GM12878 (cell line): ENCODE data around the gene PLXNA2. TPM values are rescaled to one million over a fixed set of nuclear protein-coding genes. Genes with fewer than 3 reads are reported as not detected.

ENCODE experiments used
- ATAC-seq: fragments of 200-7000 bp; cut with Tn5 transposase; 3 replicates; pipeline ENCODE4 v1.9.1; 2020; ENCODE audit warnings: mild to moderate bottlenecking, moderate library complexity
- BruUV-seq: library from RNA; stranded (reverse); fragments of 400-500 nt; replicated peaks from 2 replicates; lab custom pipeline; 2021; lab: Mats Ljungman, UMichigan
- CTCF ChIA-PET: fragments of 300-600 bp; sonication (Branson Sonifier 250); formaldehyde crosslinking; extraction: SDS; loops from one replicate; lab custom pipeline; 2021; ENCODE audit warnings: inconsistent platforms; lab: Yijun Ruan, JAX
- POLR2A ChIA-PET: fragments of 350-600 bp; formaldehyde crosslinking; extraction: SDS; loops from one replicate; lab custom pipeline; 2021; ENCODE audit warnings: inconsistent platforms; lab: Charles Lee
- RAD21 ChIA-PET: fragments of 300-600 bp; sonication (Branson Sonifier 250); formaldehyde crosslinking; loops from one replicate; lab custom pipeline; 2023; ENCODE audit warnings: antibody characterized with exemption; ENCODE audit not compliant: unreplicated experiment; lab: Charles Lee
- SMC1A ChIA-PET: fragments of 300-600 bp; sonication (Branson Sonifier 250); formaldehyde crosslinking; loops from one replicate; lab custom pipeline; 2023; ENCODE audit not compliant: unreplicated experiment, uncharacterized antibody; lab: Charles Lee
- DNase-seq: peaks from one replicate; pipeline ENCODE4 v3.0.0-alpha.2; 2011; ENCODE audit warnings: low read depth, low spot score
- FAIRE-seq: peaks from 3 replicates; lab custom pipeline; 2011; peaks lifted over from hg19 to GRCh38; lab: Jason Lieb, UNC
- H2AFZ ChIP-seq: 2 replicates; pipeline ENCODE4 v1.6.0; 2011; ENCODE audit warnings: low read depth, low read length, control low read depth; ENCODE audit not compliant: control insufficient read depth
- H3K27ac ChIP-seq: 2 replicates; pipeline ENCODE4 v1.5.1; 2011; ENCODE audit warnings: control low read depth; ENCODE audit not compliant: control insufficient read depth, insufficient read depth
- H3K27me3 ChIP-seq, 2 experiments: replicated peaks in 1 of 2; 2 replicates each; pipeline versions ENCODE4 v1.6.0 to v1.6.1; 2011; ENCODE audit warnings: low read length in 1 of 2; ENCODE audit not compliant: control insufficient read depth in 2 of 2, insufficient read depth in 2 of 2
- H3K36me3 ChIP-seq, 2 experiments: 2 replicates each; pipeline ENCODE4 v1.5.1; 2011; ENCODE audit warnings: low read length in 1 of 2; ENCODE audit not compliant: control insufficient read depth in 2 of 2, insufficient read depth in 2 of 2
- H3K4me1 ChIP-seq: 2 replicates; pipeline ENCODE4 v1.6.1; 2011; ENCODE audit warnings: mild to moderate bottlenecking, low read length, moderate library complexity, mixed read lengths; ENCODE audit not compliant: control insufficient read depth, insufficient read depth
- H3K4me2 ChIP-seq: 2 replicates; pipeline ENCODE4 v1.6.0; 2011; ENCODE audit warnings: control low read depth; ENCODE audit not compliant: control insufficient read depth, insufficient read depth
- H3K4me3 ChIP-seq: fragments of 200-600 bp; sonication (generic); 2 replicates; pipeline ENCODE4 v1.5.1; 2016
- H3K79me2 ChIP-seq: 2 replicates; pipeline ENCODE4 v1.6.0; 2011; ENCODE audit warnings: low read length; ENCODE audit not compliant: control insufficient read depth, insufficient read depth
- H3K9ac ChIP-seq: 2 replicates; pipeline ENCODE4 v1.8.0; 2011; ENCODE audit warnings: low read length, control low read depth, mixed read lengths; ENCODE audit not compliant: control insufficient read depth, insufficient read depth
- H3K9me3 ChIP-seq: replicated peaks from 3 replicates; pipeline ENCODE4 v1.5.1; 2011; ENCODE audit warnings: mild to moderate bottlenecking, low read length; ENCODE audit not compliant: control insufficient read depth, insufficient read depth
- H4K20me1 ChIP-seq: 2 replicates; pipeline ENCODE4 v1.6.0; 2011; ENCODE audit not compliant: control insufficient read depth, insufficient read depth
- CTCF ChIP-seq, 3 experiments: IDR thresholded peaks in 2 of 3; conservative IDR thresholded peaks in 1 of 3; 2 replicates each; pipeline ENCODE4 v1.5.1; 2011; ENCODE audit warnings: low read depth in 3 of 3, low read length in 3 of 3, mild to moderate bottlenecking in 3 of 3, control low read depth in 2 of 3, moderate library complexity in 2 of 3, inconsistent platforms in 1 of 3, mixed read lengths in 1 of 3; ENCODE audit not compliant: control insufficient read depth in 2 of 3, insufficient read depth in 1 of 3; ENCODE audit errors: extremely low read depth in 1 of 3
- MEF2A ChIP-seq: IDR thresholded peaks from 2 replicates; pipeline ENCODE4 v1.6.1; 2011; ENCODE audit warnings: low read depth, mild to moderate bottlenecking, low read length, moderate library complexity; ENCODE audit not compliant: insufficient read depth
- MEF2B ChIP-seq: fragments of 450-650 bp; IDR thresholded peaks from 2 replicates; pipeline ENCODE4 v1.6.1; 2018; ENCODE audit warnings: mild to moderate bottlenecking, moderate library complexity; ENCODE audit not compliant: partially characterized antibody, poor library complexity, severe bottlenecking
- MTA3 ChIP-seq: IDR thresholded peaks from 2 replicates; pipeline ENCODE4 v1.6.1; 2012; ENCODE audit warnings: low read length, inconsistent platforms, borderline replicate concordance
- NKRF ChIP-seq: fragments of 450-650 bp; conservative IDR thresholded peaks from 2 replicates; pipeline ENCODE4 v1.6.1; 2017; ENCODE audit warnings: mild to moderate bottlenecking, moderate library complexity
- NRF1 ChIP-seq: conservative IDR thresholded peaks from 2 replicates; pipeline ENCODE4 v1.6.1; 2011; ENCODE audit warnings: mild to moderate bottlenecking, low read depth, low read length, improper control_type of control experiment
- RAD21 ChIP-seq: IDR thresholded peaks from 2 replicates; pipeline ENCODE4 v1.6.1; 2011; ENCODE audit warnings: mild to moderate bottlenecking, low read depth, low read length, moderate library complexity; ENCODE audit not compliant: insufficient read depth
- RBBP5 ChIP-seq: fragments of 200-600 bp; sonication (generic); conservative IDR thresholded peaks from 2 replicates; pipeline ENCODE4 v1.6.1; 2016
- SPI1 ChIP-seq: IDR thresholded peaks from 2 replicates; pipeline ENCODE4 v1.6.1; 2011; ENCODE audit warnings: low read depth, mild to moderate bottlenecking, low read length, moderate library complexity, borderline replicate concordance; ENCODE audit not compliant: insufficient read depth
- TBL1XR1 ChIP-seq: IDR thresholded peaks from 2 replicates; pipeline ENCODE4 v1.6.1; 2012; ENCODE audit warnings: low read depth, low read length, improper control_type of control experiment
- TCF3 ChIP-seq: IDR thresholded peaks from 2 replicates; pipeline ENCODE4 v1.6.1; 2012; ENCODE audit warnings: low read depth, mild to moderate bottlenecking, low read length, borderline replicate concordance; ENCODE audit not compliant: insufficient read depth
- ZNF207 ChIP-seq: fragments of 450-650 bp; IDR thresholded peaks from 2 replicates; pipeline ENCODE4 v1.6.1; 2014; ENCODE audit warnings: antibody characterized with exemption, mild to moderate bottlenecking, borderline replicate concordance
- WGBS: methylation state at CpG from one replicate; pipeline ENCODE4 v1.1.6; 2016; ENCODE audit warnings: low lambda C conversion rate; ENCODE audit not compliant: insufficient replicate concordance, insufficient coverage; ENCODE audit errors: missing lambda C conversion rate; 5-methylcytosine and 5-hydroxymethylcytosine counted together
- in situ Hi-C: fragments of 300-500 bp; cut with MboI; formaldehyde crosslinking; loops from 9 replicates; pipeline ENCODE4 v1.14.3; 2018; ENCODE audit warnings: mixed read lengths
- intact Hi-C: fragments of 100-400 bp; cut with micrococcal nuclease; formaldehyde crosslinking; loops from one replicate; pipeline ENCODE4 v1.14.2; 2022; ENCODE audit not compliant: unreplicated experiment
- polyA plus RNA-seq, 11 experiments: library from polyadenylated mRNA; depleted of rRNA in 4 of 11; unstranded in 6 of 11; stranded (reverse) in 5 of 11; fragments of >200 nt; fragmentation: Nextera tagmentation in 4 of 11; fragmentation: Illumina TruSeq in 1 of 11; extraction: Ambion mirVana in 4 of 11; extraction: Trizol in 1 of 11; gene quantifications; 1 replicate in 1 of 11; 2 replicates in 10 of 11; pipeline versions ENCODE4 v1.2.1 to v1.2.3, GENCODE V29; 2011 to 2016; ENCODE audit warnings: inconsistent platforms in 2 of 11, missing spikeins in 2 of 11, low read depth in 1 of 11
- total RNA-seq, 4 experiments: library from RNA; depleted of rRNA in 3 of 4; stranded (reverse); fragments of >200 nt in 3 of 4; fragmentation: Illumina TruSeq in 1 of 4; extraction: Trizol in 1 of 4; gene quantifications; 2 replicates each; pipeline versions ENCODE4 v1.2.1 to v1.2.3, GENCODE V29; 2013 to 2021

PLXNA2 gene
- total and polyA plus RNA-seq, 10 of the 15 experiments (the other 5 are each of a cell fraction or from before 2014, with no cell fraction given): under 0.01 to 0.08 (median 0.07) TPM; not detected in 4

GRCh38 chr1:208166340-208167138 lies 77.6 kb downstream of the PLXNA2 start:
- Histone ChIP-seq H3K9ac (no peak overlapping the region), H4K20me1 (no peaks in the 10 kb centered on the region), H3K27me3 (peaks cover 0 to 3% of the 10 kb centered on the region in 2 experiments; a peak in 2 of 4 replicates), H3K27ac (no peak overlapping the region), H3K4me2 (no peak overlapping the region), H2AFZ (no peak overlapping the region), H3K4me1 (no peaks in the 10 kb centered on the region), H3K36me3 (no peaks in the 10 kb centered on the region), H3K9me3 (no peaks in the 10 kb centered on the region), H3K4me3 (no peak overlapping the region), H3K79me2 (no peaks in the 10 kb centered on the region)
- no TSS peak for BruUV-seq
- FAIRE-seq (no peak), DNase-seq (no peak), ATAC-seq (no peak)
- ChIA-PET RAD21 (no interaction called here), CTCF (no interaction called here), POLR2A (no interaction called here), SMC1A (no interaction called here)
- in situ Hi-C loops: no loop called here
- intact Hi-C loops: no loop called here
- WGBS: 36% methylated on average over 4 of the region's 4 CpGs
- TF ChIP-seq SPI1: peak; percentile 60; the same call in 1 of the 2 replicates
- TF ChIP-seq NRF1: no peak

- CTCF ChIA-PET: interaction anchor here (0.7 to 1.0 kb wide), 2 partner anchors 68 to 80 kb away, joined by 3 to 4 read pairs; no protein-coding TSS in a partner anchor
- no peak for FAIRE-seq
- 24% methylated on average over 5 of the region's 6 CpGs for WGBS
- TF ChIP-seq MEF2B: no peak
- TF ChIP-seq TCF3: no peak
- no peak for TF ChIP-seq ZNF207
- TF ChIP-seq TBL1XR1: no peak
- no peak for TF ChIP-seq NKRF
- no peak for TF ChIP-seq MEF2A
- TF ChIP-seq MTA3: no peak
- no peak for TF ChIP-seq RAD21
- no peak for TF ChIP-seq RBBP5
- no peak for TF ChIP-seq CTCF (IDR thresholded peaks at IDR 0.05 in 2 of 3, conservative IDR thresholded peaks at IDR 0.05 in 1 of 3; ENCODE audit: control insufficient read depth in 2 of 3, extremely low read depth in 1 of 3, insufficient read depth in 1 of 3, low read depth in 3 of 3, low read length in 3 of 3)
Observed at GRCh38 chr1:208165659-208166058, 78.5 kb downstream of the PLXNA2 start.

More at GRCh38 chr1:208165659-208166058, 78.5 kb downstream of the PLXNA2 start:
- ChIA-PET RAD21 (interaction anchor here (0.8 kb wide), 1 partner anchor 339 kb away, joined by 3 read pairs; no protein-coding TSS in a partner anchor), POLR2A (no interaction called here), SMC1A (no interaction called here)
- intact Hi-C loops (no loop called here), in situ Hi-C loops (no loop called here)
- BruUV-seq: no TSS peak
- Histone ChIP-seq H3K4me2 (no peak overlapping the region), H3K36me3 (no peaks in the 10 kb centered on the region), H3K4me3 (no peak overlapping the region), H3K9me3 (no peaks in the 10 kb centered on the region), H2AFZ (no peak overlapping the region), H4K20me1 (no peaks in the 10 kb centered on the region), H3K79me2 (no peaks in the 10 kb centered on the region), H3K9ac (no peak overlapping the region), H3K27me3 (peaks cover 0 to 3% of the 10 kb centered on the region in 2 experiments; a peak in 2 of 4 replicates), H3K27ac (no peak overlapping the region), H3K4me1 (no peaks in the 10 kb centered on the region)
- DNase-seq: no peak
- no peak for ATAC-seq
